IMR-90 (cell line): ENCODE measurements around the gene GDF15. TPM values are rescaled to one million over a fixed set of nuclear protein-coding genes. Genes with fewer than 3 reads are reported as not detected.

ENCODE experiments used
- ATAC-seq: fragments of 200-7000 bp; cut with Tn5 transposase; 2 replicates; pipeline ENCODE4 v1.9.1; 2020; ENCODE audit warnings: low read depth, mild to moderate bottlenecking, moderate library complexity
- BruUV-seq: library from RNA; stranded (reverse); fragments of 400-500 nt; replicated peaks from 2 replicates; lab custom pipeline; 2021; lab: Mats Ljungman, UMichigan
- CTCF ChIA-PET: fragments of 300-600 bp; formaldehyde crosslinking; extraction: SDS; loops from one replicate; lab custom pipeline; 2021; ENCODE audit warnings: antibody characterized with exemption; lab: Yijun Ruan, JAX
- POLR2A ChIA-PET: fragments of 300-600 bp; sonication (Branson Sonifier 250); formaldehyde crosslinking; loops from one replicate; lab custom pipeline; 2022; ENCODE audit warnings: antibody characterized with exemption; ENCODE audit not compliant: unreplicated experiment; lab: Charles Lee
- DNase-seq: peaks from one replicate; pipeline ENCODE4 v3.0.0; 2013
- H2AFZ ChIP-seq: replicated peaks from 2 replicates; pipeline ENCODE3; 2013; ENCODE audit warnings: low read length, mild to moderate bottlenecking; ENCODE audit not compliant: poor library complexity
- H2AK5ac ChIP-seq: 2 replicates; pipeline ENCODE4 v1.6.1; 2013; ENCODE audit warnings: low read depth, low read length, inconsistent platforms
- H2AK9ac ChIP-seq: replicated peaks from 2 replicates; pipeline ENCODE3; 2013; ENCODE audit warnings: mild to moderate bottlenecking, low read depth, low read length, moderate library complexity; ENCODE audit not compliant: poor library complexity
- H2BK120ac ChIP-seq: 2 replicates; pipeline ENCODE4 v1.6.1; 2013; ENCODE audit warnings: low read depth, low read length, inconsistent platforms
- H2BK15ac ChIP-seq: 3 replicates; pipeline ENCODE4 v1.6.1; 2013; ENCODE audit warnings: low read depth, low read length, inconsistent platforms
- H2BK20ac ChIP-seq: 2 replicates; pipeline ENCODE4 v1.6.1; 2013; ENCODE audit warnings: low read depth, mild to moderate bottlenecking, inconsistent platforms, low read length, moderate library complexity
- H2BK5ac ChIP-seq: 2 replicates; pipeline ENCODE4 v1.6.1; 2013; ENCODE audit warnings: mild to moderate bottlenecking, low read depth, low read length, inconsistent platforms; ENCODE audit not compliant: poor library complexity, severe bottlenecking
- H3K14ac ChIP-seq: replicated peaks from 2 replicates; pipeline ENCODE4 v1.6.1; 2013; ENCODE audit warnings: low read depth, low read length, inconsistent platforms
- H3K18ac ChIP-seq: 2 replicates; pipeline ENCODE4 v1.6.1; 2013; ENCODE audit warnings: low read depth, low read length, control low read depth
- H3K23ac ChIP-seq: 2 replicates; pipeline ENCODE4 v1.6.1; 2013; ENCODE audit warnings: low read depth, low read length, inconsistent platforms
- H3K27ac ChIP-seq: 2 replicates; pipeline ENCODE4 v1.5.1; 2013; ENCODE audit warnings: mild to moderate bottlenecking, control low read depth, low read length; ENCODE audit not compliant: insufficient read depth
- H3K27me3 ChIP-seq: 2 replicates; pipeline ENCODE4 v1.6.1; 2013; ENCODE audit warnings: low read length; ENCODE audit not compliant: control insufficient read depth, insufficient read depth
- H3K36me3 ChIP-seq: 2 replicates; pipeline ENCODE4 v1.6.1; 2013; ENCODE audit warnings: low read length, mixed read lengths; ENCODE audit not compliant: control insufficient read depth, insufficient read depth
- H3K4ac ChIP-seq: 2 replicates; pipeline ENCODE4 v1.6.1; 2013; ENCODE audit warnings: low read depth, low read length, inconsistent platforms
- H3K4me1 ChIP-seq: 2 replicates; pipeline ENCODE4 v1.6.1; 2013; ENCODE audit warnings: low read length, mixed read lengths; ENCODE audit not compliant: control insufficient read depth, insufficient read depth
- H3K4me2 ChIP-seq: 2 replicates; pipeline ENCODE4 v1.6.1; 2013; ENCODE audit warnings: low read depth, mild to moderate bottlenecking, control low read depth, low read length, moderate library complexity
- H3K4me3 ChIP-seq: 2 replicates; pipeline ENCODE4 v1.5.1; 2013; ENCODE audit warnings: low read depth, mild to moderate bottlenecking, control low read depth, low read length, moderate library complexity; ENCODE audit not compliant: insufficient read depth
- H3K56ac ChIP-seq: 2 replicates; pipeline ENCODE4 v1.6.1; 2013; ENCODE audit warnings: low read length, inconsistent platforms; ENCODE audit not compliant: insufficient read depth; ENCODE audit errors: extremely low read depth
- H3K79me1 ChIP-seq, 2 experiments: 2 replicates each; pipeline ENCODE4 v1.6.1; 2013; ENCODE audit warnings: low read length in 2 of 2, inconsistent platforms in 1 of 2, low read depth in 1 of 2
- H3K9ac ChIP-seq: 2 replicates; pipeline ENCODE4 v1.6.1; 2013; ENCODE audit warnings: low read depth, low read length, control low read depth
- H3K9me1 ChIP-seq: 2 replicates; pipeline ENCODE4 v1.6.1; 2013; ENCODE audit warnings: low read length, inconsistent platforms; ENCODE audit not compliant: insufficient read depth
- H3K9me3 ChIP-seq: 2 replicates; pipeline ENCODE4 v1.6.1; 2013; ENCODE audit warnings: low read length; ENCODE audit not compliant: control insufficient read depth, insufficient read depth
- H4K20me1 ChIP-seq: 2 replicates; pipeline ENCODE4 v1.6.1; 2013; ENCODE audit warnings: low read length, inconsistent platforms; ENCODE audit not compliant: insufficient read depth
- H4K5ac ChIP-seq: 2 replicates; pipeline ENCODE4 v1.6.1; 2013; ENCODE audit warnings: mild to moderate bottlenecking, low read depth, low read length, control low read depth
- H4K8ac ChIP-seq, 2 experiments: 2 replicates each; pipeline ENCODE4 v1.6.1; 2013; ENCODE audit warnings: low read depth in 2 of 2, low read length in 2 of 2, control low read depth in 1 of 2, inconsistent platforms in 1 of 2
- H4K91ac ChIP-seq: 2 replicates; pipeline ENCODE4 v1.6.1; 2013; ENCODE audit warnings: low read depth, low read length, inconsistent platforms; ENCODE audit not compliant: insufficient read depth
- FOS ChIP-seq: fragments of 150-350 bp; IDR thresholded peaks from 2 replicates; pipeline ENCODE4 v1.6.1; 2016; ENCODE audit warnings: low read depth, low read length
- RAD21 ChIP-seq: IDR thresholded peaks from 2 replicates; pipeline ENCODE4 v1.6.1; 2012; ENCODE audit warnings: low read length, improper control_type of control experiment
- RFX5 ChIP-seq: IDR thresholded peaks from 2 replicates; pipeline ENCODE4 v1.8.0; 2012; ENCODE audit warnings: low read depth, mild to moderate bottlenecking, low read length, moderate library complexity
- SMC3 ChIP-seq: fragments of 150-350 bp; IDR thresholded peaks from 2 replicates; pipeline ENCODE4 v1.6.1; 2016; ENCODE audit warnings: low read depth, mild to moderate bottlenecking, antibody characterized with exemption, low read length, moderate library complexity
- WGBS, 2 experiments: methylation state at CpG; one replicate each; pipeline versions ENCODE4 v1.1.5 to v1.1.7; 2013; ENCODE audit warnings: missing lambda C conversion rate in 2 of 2; ENCODE audit not compliant: insufficient read length in 1 of 2; ENCODE audit errors: extremely low coverage in 2 of 2; 5-methylcytosine and 5-hydroxymethylcytosine counted together
- dilution Hi-C: fragments of 300-500 bp; cut with HindIII; formaldehyde crosslinking; loops from one replicate; pipeline ENCODE4 v1.14.3; 2018; ENCODE audit warnings: low sequenced_read_pairs; ENCODE audit not compliant: unreplicated experiment
- in situ Hi-C: fragments of 300-500 bp; cut with MboI; formaldehyde crosslinking; loops from 3 replicates; pipeline ENCODE4 v1.14.3; 2019; ENCODE audit warnings: low sequenced_read_pairs, inconsistent platforms, mixed read lengths
- intact Hi-C: fragments of 100-400 bp; cut with micrococcal nuclease; formaldehyde crosslinking; loops from 2 replicates; pipeline ENCODE4 v1.10.0; 2022
- polyA plus RNA-seq, 3 experiments: library from polyadenylated mRNA; depleted of rRNA; stranded (reverse); fragments of >200 nt; gene quantifications; 2 replicates each; pipeline ENCODE4 v1.2.3, GENCODE V29; 2012; ENCODE audit warnings: low replicate concordance in 1 of 3
- total RNA-seq: library from RNA; depleted of rRNA; stranded (reverse); fragments of >200 nt; gene quantifications from 2 replicates; pipeline ENCODE4 v1.2.3, GENCODE V29; 2012

The GDF15 gene
- total and polyA plus RNA-seq, 2 of the 4 experiments (the other 2 are of a cell fraction) = 5.6 to 49.8 TPM

DNA sequence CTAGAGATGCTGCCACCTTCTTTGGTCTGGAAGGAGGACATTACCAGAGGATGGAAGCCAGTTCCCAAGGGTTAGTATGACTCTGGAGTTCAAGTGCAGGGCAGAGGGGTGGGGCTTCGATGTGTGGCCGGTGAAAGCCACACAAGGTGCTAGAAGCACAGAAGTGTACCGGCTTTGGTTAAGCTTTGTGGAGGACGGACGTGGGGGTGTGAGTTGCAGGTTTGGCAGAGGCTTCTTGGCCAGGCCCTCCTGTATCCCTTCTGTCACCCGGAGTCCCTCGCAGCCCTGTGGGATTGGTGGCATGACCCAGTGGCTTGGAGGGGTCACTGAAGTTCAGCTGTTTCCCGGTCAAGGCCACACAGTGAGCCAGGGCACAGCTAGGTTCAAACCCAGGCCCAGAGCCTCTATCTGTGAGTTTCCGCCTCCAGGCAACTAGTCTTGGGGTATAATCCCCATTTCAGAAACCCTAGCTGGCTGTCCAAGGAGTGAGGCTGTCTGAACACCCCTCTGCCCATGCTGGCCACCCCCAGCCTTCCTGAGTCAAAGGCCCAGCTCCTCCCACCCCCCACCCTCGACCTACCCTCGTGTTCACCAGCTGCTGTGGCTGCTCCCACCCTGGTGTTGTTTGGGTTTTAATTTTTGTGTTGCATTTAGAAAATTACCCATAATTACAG, 28.7 kb downstream of the GDF15 start:
- peak overlapping the region; percentile 27 for H3K4me2 ChIP-seq
- dilution Hi-C loops = no loop called here
- no peak overlapping the region; the same call in 1 of the 2 replicates for H3K18ac ChIP-seq
- H3K9ac ChIP-seq = peak overlapping the region; percentile 50
- peak overlapping the region; percentile 44 for H2BK5ac ChIP-seq
- H2AFZ ChIP-seq = peak overlapping the region; percentile 98
- POLR2A ChIA-PET = no interaction called here
- no peaks in the 10 kb centered on the region for H4K20me1 ChIP-seq
- H2BK20ac ChIP-seq = peak overlapping the region; percentile 55; the same call in 1 of the 2 replicates
- peak overlapping the region; percentile 94; the same call in 2 of the 3 replicates for H2BK15ac ChIP-seq
- H3K4me1 ChIP-seq = peaks cover 34% of the 10 kb centered on the region
- ATAC-seq (no peak), DNase-seq (no peak)
- H4K5ac ChIP-seq = peak overlapping the region; percentile 62
- intact Hi-C loops = loop anchor here (5.0 to 10.0 kb wide), 2 partner anchors 137 to 210 kb away; partner anchors contain the start of gene RAB3A
- peaks cover 16% of the 10 kb centered on the region; the same call in 1 of the 2 replicates for H3K9me1 ChIP-seq
- no TSS peak for BruUV-seq
- CTCF ChIA-PET = interaction anchor here (0.8 to 1.3 kb wide), 2 partner anchors 37 to 86 kb away, joined by 3 to 4 read pairs; no protein-coding TSS in a partner anchor
- H2AK5ac ChIP-seq = peak overlapping the region; percentile 94
- H3K36me3 ChIP-seq = no peaks in the 10 kb centered on the region
- in situ Hi-C loops = loop anchor here (10.0 kb wide), 2 partner anchors 220 to 300 kb away; partner anchors contain the start of gene MPV17L2
- H3K27me3 ChIP-seq = no peaks in the 10 kb centered on the region
- peak overlapping the region; percentile 78 for H3K27ac ChIP-seq
- H3K4me3 ChIP-seq = no peak overlapping the region
- H3K4ac ChIP-seq = peak overlapping the region; percentile 97
- H2BK120ac ChIP-seq = peak overlapping the region; percentile 83
- no peaks in the 10 kb centered on the region for H3K9me3 ChIP-seq
- WGBS, 2 experiments = 30% methylated on average over 7 of the region's 11 CpGs; no CpG with 5 or more reads in 1 of the 2 experiments
- peak overlapping the region; percentile 88 for H3K14ac ChIP-seq
- peak overlapping the region; percentile 89; the same call in 1 of the 2 replicates for H4K91ac ChIP-seq
- TF ChIP-seq FOS = no peak
- TF ChIP-seq SMC3 = no peak
- TF ChIP-seq RFX5 = no peak
- no peak for TF ChIP-seq RAD21
- peak overlapping the region; percentile 82 for H3K23ac ChIP-seq
- peak overlapping the region; percentile 96 for H2AK9ac ChIP-seq
- peak overlapping the region; percentile 88 to 96 for H4K8ac ChIP-seq
- H3K56ac ChIP-seq = no peak overlapping the region
- H3K79me1 ChIP-seq = peaks cover 0 to 14% of the 10 kb centered on the region in 2 experiments; a peak in 2 of 4 replicates
